Measurements from ENCODE around the gene WDFY2. TPM values are rescaled to one million over a fixed set of nuclear protein-coding genes. Genes with fewer than 3 reads are reported as not detected.

WDFY2 gene
- total RNA-seq, 1 donor from 2014 or later, result 3.9 TPM

GRCh38 chr13:51776179-51776578 is 191.9 kb downstream of the WDFY2 start:
- no peaks in the 10 kb centered on the region for H3K4me1 Mint-ChIP-seq (ENCODE audit: low read depth)
- DNase-seq (ENCODE audit: low spot score), result no peak
- H3K36me3 Mint-ChIP-seq (ENCODE audit: low read depth), result no peaks in the 10 kb centered on the region
- H3K27ac Mint-ChIP-seq (ENCODE audit: unreplicated experiment), result no peak overlapping the region
- no peaks in the 10 kb centered on the region for H3K27me3 Mint-ChIP-seq (ENCODE audit: low read depth)
- no peaks in the 10 kb centered on the region for H3K9me3 Mint-ChIP-seq (ENCODE audit: low read depth)
- TF ChIP-seq CTCF (IDR thresholded peaks at IDR 0.05), result no peak
- no peak overlapping the region for H3K4me3 Mint-ChIP-seq (ENCODE audit: unreplicated experiment)

- no peaks in the 10 kb centered on the region for H3K4me1 Mint-ChIP-seq (ENCODE audit: low read depth)
- no peaks in the 10 kb centered on the region for H3K36me3 Mint-ChIP-seq (ENCODE audit: low read depth)
- H3K27ac Mint-ChIP-seq (ENCODE audit: unreplicated experiment), result no peak overlapping the region
- no peak for TF ChIP-seq CTCF (IDR thresholded peaks at IDR 0.05)
- DNase-seq (ENCODE audit: low spot score), result no peak
- H3K4me3 Mint-ChIP-seq (ENCODE audit: unreplicated experiment), result no peak overlapping the region
- no peaks in the 10 kb centered on the region for H3K9me3 Mint-ChIP-seq (ENCODE audit: low read depth)
- H3K27me3 Mint-ChIP-seq (ENCODE audit: low read depth), result no peaks in the 10 kb centered on the region
Measured at GRCh38 chr13:51777921-51778320, 193.7 kb downstream of the WDFY2 start.

GRCh38 chr13:51778392-51778791 is 194.1 kb downstream of the WDFY2 start:
- Mint-ChIP-seq H3K27me3 (ENCODE audit: low read depth) (no peaks in the 10 kb centered on the region), H3K36me3 (ENCODE audit: low read depth) (no peaks in the 10 kb centered on the region), H3K9me3 (ENCODE audit: low read depth) (no peaks in the 10 kb centered on the region), H3K4me3 (ENCODE audit: unreplicated experiment) (no peak overlapping the region), H3K4me1 (ENCODE audit: low read depth) (no peaks in the 10 kb centered on the region), H3K27ac (ENCODE audit: unreplicated experiment) (no peak overlapping the region)
- no peak for DNase-seq (ENCODE audit: low spot score)
- TF ChIP-seq CTCF (IDR thresholded peaks at IDR 0.05), result no peak

GRCh38 chr13:51780099-51780498 is 195.8 kb downstream of the WDFY2 start:
- H3K36me3 Mint-ChIP-seq (ENCODE audit: low read depth), result no peaks in the 10 kb centered on the region
- DNase-seq (ENCODE audit: low spot score), result no peak
- H3K27ac Mint-ChIP-seq (ENCODE audit: unreplicated experiment), result no peak overlapping the region
- no peak overlapping the region for H3K4me3 Mint-ChIP-seq (ENCODE audit: unreplicated experiment)
- TF ChIP-seq CTCF (IDR thresholded peaks at IDR 0.05), result no peak
- no peaks in the 10 kb centered on the region for H3K27me3 Mint-ChIP-seq (ENCODE audit: low read depth)
- no peaks in the 10 kb centered on the region for H3K4me1 Mint-ChIP-seq (ENCODE audit: low read depth)
- no peaks in the 10 kb centered on the region for H3K9me3 Mint-ChIP-seq (ENCODE audit: low read depth)

- no peak overlapping the region for H3K4me3 Mint-ChIP-seq (ENCODE audit: unreplicated experiment)
- peak; percentile 72 for TF ChIP-seq CTCF (IDR thresholded peaks at IDR 0.05)
- H3K4me1 Mint-ChIP-seq (ENCODE audit: low read depth), result no peaks in the 10 kb centered on the region
- DNase-seq (ENCODE audit: low spot score), result no peak
- no peak overlapping the region for H3K27ac Mint-ChIP-seq (ENCODE audit: unreplicated experiment)
- H3K9me3 Mint-ChIP-seq (ENCODE audit: low read depth), result no peaks in the 10 kb centered on the region
- H3K36me3 Mint-ChIP-seq (ENCODE audit: low read depth), result no peaks in the 10 kb centered on the region
- no peaks in the 10 kb centered on the region for H3K27me3 Mint-ChIP-seq (ENCODE audit: low read depth)
Measured at GRCh38 chr13:51781246-51782022, 197.2 kb downstream of the WDFY2 start.

Measured in chondrocyte (in vitro differentiated cells).